ENCODE results near the gene ACAD10. TPM values are rescaled to one million over a fixed set of nuclear protein-coding genes. Genes with fewer than 3 reads are reported as not detected.

Gene ACAD10
- total RNA-seq, 1 donor: 18.1 TPM

- H3K79me2 ChIP-seq (ENCODE audit: insufficient read depth, low read length): no peaks in the 10 kb centered on the region
- H2AFZ ChIP-seq (ENCODE audit: low read length): peak overlapping the region; percentile 77
- no peaks in the 10 kb centered on the region for H3K36me3 ChIP-seq (ENCODE audit: insufficient read depth, low read length)
- peak overlapping the region; percentile 73 for H3K4me2 ChIP-seq (ENCODE audit: insufficient read depth, low read length)
- peaks cover 29% of the 10 kb centered on the region for H3K4me1 ChIP-seq (ENCODE audit: insufficient read depth, low read length)
- H3K9me3 ChIP-seq (ENCODE audit: low read depth, low read length): no peaks in the 10 kb centered on the region
- TF ChIP-seq CTCF (IDR thresholded peaks at IDR 0.05; ENCODE audit: extremely low read depth, low read depth, low read length): no peak
- no peaks in the 10 kb centered on the region for H3K27me3 ChIP-seq (ENCODE audit: insufficient read depth, low read length)
- peak overlapping the region; percentile 34 for H3K4me3 ChIP-seq (ENCODE audit: insufficient read depth, low read length)
- DNase-seq (ENCODE audit: insufficient read length, low spot score, missing footprints): peak; percentile 94
- no peaks in the 10 kb centered on the region for H4K20me1 ChIP-seq (ENCODE audit: insufficient read depth, low read length)
- H3K27ac ChIP-seq (ENCODE audit: low read depth, low read length): no peak overlapping the region
Observed at GRCh38 chr12:111775205-111776193, 89.6 kb downstream of the ACAD10 start.

GRCh38 chr12:111776836-111777344 is 91.0 kb downstream of the ACAD10 start:
- H3K27ac ChIP-seq (ENCODE audit: low read depth, low read length): no peak overlapping the region
- H3K27me3 ChIP-seq (ENCODE audit: insufficient read depth, low read length): no peaks in the 10 kb centered on the region
- H3K79me2 ChIP-seq (ENCODE audit: insufficient read depth, low read length): no peaks in the 10 kb centered on the region
- no peak overlapping the region for H3K4me2 ChIP-seq (ENCODE audit: insufficient read depth, low read length)
- H3K9me3 ChIP-seq (ENCODE audit: low read depth, low read length): peaks cover 2% of the 10 kb centered on the region
- peak; percentile 63 for DNase-seq (ENCODE audit: insufficient read length, low spot score, missing footprints)
- H3K36me3 ChIP-seq (ENCODE audit: insufficient read depth, low read length): no peaks in the 10 kb centered on the region
- no peak overlapping the region for H3K4me3 ChIP-seq (ENCODE audit: insufficient read depth, low read length)
- H2AFZ ChIP-seq (ENCODE audit: low read length): no peak overlapping the region
- TF ChIP-seq CTCF (IDR thresholded peaks at IDR 0.05; ENCODE audit: extremely low read depth, low read depth, low read length): no peak
- H4K20me1 ChIP-seq (ENCODE audit: insufficient read depth, low read length): no peaks in the 10 kb centered on the region
- peaks cover 29% of the 10 kb centered on the region for H3K4me1 ChIP-seq (ENCODE audit: insufficient read depth, low read length)

- Histone ChIP-seq H3K27ac (ENCODE audit: low read depth, low read length) (no peak overlapping the region), H3K4me1 (ENCODE audit: insufficient read depth, low read length) (peaks cover 29% of the 10 kb centered on the region), H4K20me1 (ENCODE audit: insufficient read depth, low read length) (no peaks in the 10 kb centered on the region), H2AFZ (ENCODE audit: low read length) (no peak overlapping the region), H3K79me2 (ENCODE audit: insufficient read depth, low read length) (no peaks in the 10 kb centered on the region), H3K4me2 (ENCODE audit: insufficient read depth, low read length) (no peak overlapping the region), H3K27me3 (ENCODE audit: insufficient read depth, low read length) (no peaks in the 10 kb centered on the region), H3K4me3 (ENCODE audit: insufficient read depth, low read length) (no peak overlapping the region), H3K9me3 (ENCODE audit: low read depth, low read length) (peaks cover 2% of the 10 kb centered on the region), H3K36me3 (ENCODE audit: insufficient read depth, low read length) (no peaks in the 10 kb centered on the region)
- no peak for TF ChIP-seq CTCF (IDR thresholded peaks at IDR 0.05; ENCODE audit: extremely low read depth, low read depth, low read length)
- DNase-seq (ENCODE audit: insufficient read length, low spot score, missing footprints): peak; percentile 51
Observed at GRCh38 chr12:111777345-111778045, 91.6 kb downstream of the ACAD10 start.
